ENCODE data around the gene FOXL3.
A peak's percentile ranks its signal among the peaks of the same experiment; 100 is the strongest.
"Not testable (repeated sequence)": the region's sequence is repeated elsewhere in the genome, so short reads cannot be mapped to it uniquely, and the experiment has no call there.

The FOXL3 gene

DNA sequence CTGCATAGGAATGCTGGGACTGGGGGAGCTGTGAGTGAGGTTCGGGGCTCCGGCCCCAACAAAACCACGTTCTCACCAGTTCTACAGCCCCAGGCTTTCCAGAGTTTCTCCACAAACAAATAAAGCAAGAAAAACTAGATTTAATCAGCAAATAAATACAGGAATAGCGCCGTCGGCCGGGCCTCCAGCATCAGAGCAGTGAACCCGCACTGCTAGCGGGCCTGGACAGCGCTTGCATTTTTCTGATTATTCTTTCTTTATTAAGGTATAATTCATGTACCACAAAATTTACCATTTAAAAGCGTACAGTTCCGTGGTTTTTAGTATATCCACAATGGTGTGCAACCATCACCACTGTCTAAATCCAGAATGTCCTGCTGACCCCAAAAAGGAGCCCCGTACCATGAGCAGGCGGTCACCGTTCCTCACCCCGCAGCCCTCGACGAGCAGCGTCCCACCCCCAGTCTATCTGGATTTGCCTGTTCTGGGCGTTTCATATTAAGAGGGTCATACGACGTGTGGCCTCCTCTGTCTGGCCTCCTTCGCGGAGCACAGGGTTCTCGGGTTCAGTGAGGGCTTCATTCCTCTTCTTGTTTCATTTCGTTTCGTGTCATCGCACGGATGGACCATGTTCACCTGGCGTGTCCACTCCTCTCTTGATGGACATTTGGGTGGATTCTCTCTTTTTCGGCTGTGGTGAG is 35.5 kb upstream of the FOXL3 start:
- DNase-seq, result no peak

DNA sequence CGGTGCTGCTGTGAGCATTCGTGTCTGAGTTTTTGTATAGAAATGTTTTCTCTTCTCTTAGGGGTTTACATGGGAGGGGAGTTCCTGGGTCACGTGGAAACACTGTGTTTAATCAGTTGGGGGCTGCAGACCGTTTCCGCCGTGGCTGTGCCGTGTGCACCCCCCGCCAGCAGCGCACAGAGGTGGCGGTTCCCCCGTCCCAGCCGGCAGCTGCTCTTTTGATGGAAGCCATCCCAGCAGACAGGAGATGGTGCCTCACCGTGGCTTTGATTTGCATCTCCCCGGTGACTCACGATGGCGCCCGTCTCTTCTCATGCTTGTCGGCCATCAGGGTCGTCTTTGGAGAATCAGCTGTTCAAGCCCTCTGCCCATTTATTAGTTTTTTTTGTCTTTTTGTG is 34.9 kb upstream of the FOXL3 start:
- no peak for DNase-seq

DNA sequence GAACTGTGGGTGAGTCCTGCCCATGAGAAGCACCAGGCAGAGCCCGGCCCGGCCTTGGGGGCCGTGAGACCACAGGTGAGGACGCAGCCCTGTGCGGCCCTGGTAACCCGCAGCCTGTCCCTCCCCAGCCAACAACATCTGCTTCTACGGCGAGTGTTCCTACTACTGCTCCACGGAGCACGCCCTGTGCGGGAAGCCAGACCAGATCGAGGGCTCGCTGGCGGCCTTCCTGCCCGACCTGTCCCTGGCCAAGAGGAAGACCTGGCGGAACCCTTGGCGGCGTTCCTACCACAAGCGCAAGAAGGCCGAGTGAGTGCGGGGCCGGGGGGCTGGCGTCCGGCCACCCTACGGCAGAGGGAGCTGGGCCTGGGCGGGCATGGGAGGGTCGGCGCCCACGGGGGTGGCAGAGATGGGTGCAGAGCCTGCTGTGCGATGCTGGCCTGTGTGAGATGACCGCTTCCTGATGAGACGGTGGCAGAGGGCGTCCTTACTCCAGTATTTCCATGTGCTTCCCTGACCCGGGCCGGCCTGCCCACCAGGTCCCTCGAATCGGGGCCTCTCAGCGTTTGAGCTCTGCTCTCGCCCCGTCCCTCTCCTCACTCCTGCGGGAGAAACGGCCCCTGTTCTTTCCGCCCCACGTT is 34.1 kb upstream of the FOXL3 start:
- no peak for DNase-seq

DNA sequence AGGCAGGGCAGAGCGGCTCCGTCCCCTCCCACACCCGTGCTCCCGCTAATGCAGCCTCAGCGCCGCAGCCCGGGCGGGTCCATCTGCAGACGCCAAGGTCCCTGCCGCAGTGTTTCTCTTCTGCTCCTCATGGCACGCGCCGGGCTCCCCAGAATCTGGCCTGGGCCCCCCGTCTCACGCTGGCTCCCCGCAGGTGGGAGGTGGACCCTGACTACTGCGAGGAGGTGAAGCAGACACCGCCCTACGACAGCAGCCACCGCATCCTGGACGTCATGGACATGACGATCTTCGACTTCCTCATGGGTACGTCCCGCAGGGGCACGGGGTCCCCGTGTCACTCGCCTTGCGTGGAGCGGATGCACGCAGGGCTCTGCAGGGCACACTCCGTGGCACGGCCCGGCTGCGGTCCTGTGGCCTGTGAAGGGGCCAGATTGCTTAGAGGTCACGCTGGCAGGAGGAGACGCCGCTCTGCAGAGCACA is 33.5 kb upstream of the FOXL3 start:
- no peak for DNase-seq

DNA sequence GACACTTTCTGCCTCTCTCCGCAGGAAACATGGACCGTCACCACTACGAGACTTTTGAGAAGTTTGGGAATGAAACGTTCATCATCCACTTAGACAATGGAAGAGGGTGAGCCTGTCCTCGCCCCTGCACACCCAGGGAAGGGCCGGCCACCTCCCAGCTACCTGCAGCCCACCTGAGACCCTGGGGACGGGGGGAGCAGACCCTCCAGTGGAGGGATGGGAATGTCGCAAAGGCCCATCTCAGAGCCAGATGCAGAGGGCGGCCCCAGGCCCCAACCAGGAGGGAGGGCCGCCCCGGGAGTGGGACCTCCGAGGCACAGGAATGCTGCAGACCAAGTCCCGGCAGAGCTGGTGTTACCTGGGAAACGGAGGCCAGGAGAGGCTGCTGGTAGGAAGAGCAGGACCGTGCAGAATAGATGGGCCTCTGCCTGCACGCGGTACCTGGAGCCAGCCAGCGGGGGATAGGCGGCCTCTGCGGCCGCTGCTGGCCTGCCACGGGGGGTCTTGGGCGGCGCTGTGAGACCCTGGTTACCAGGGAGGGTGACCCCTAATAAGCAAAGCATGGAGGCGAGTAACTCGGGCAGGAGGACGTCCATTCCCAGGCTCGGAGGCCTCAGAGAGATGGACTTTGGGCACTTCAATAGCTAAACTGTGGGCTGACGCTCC is 32.9 kb upstream of the FOXL3 start:
- no peak for DNase-seq

DNA sequence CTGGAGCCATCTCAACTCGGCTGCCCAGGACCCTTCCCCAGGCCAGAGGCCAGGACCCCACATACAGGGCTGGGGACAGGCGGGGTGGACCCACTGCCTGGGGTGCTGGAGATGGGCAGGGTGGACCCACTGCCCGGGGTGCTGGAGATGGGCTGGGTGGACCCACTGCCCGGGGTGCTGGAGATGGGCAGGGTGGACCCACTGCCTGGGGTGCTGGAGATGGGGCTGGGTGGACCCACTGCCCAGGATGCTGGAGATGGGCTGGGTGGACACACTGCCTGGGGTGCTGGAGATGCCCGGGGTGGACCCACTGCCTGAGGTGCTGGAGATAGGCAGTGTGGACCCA is 32.4 kb upstream of the FOXL3 start:
- no peak for DNase-seq

DNA sequence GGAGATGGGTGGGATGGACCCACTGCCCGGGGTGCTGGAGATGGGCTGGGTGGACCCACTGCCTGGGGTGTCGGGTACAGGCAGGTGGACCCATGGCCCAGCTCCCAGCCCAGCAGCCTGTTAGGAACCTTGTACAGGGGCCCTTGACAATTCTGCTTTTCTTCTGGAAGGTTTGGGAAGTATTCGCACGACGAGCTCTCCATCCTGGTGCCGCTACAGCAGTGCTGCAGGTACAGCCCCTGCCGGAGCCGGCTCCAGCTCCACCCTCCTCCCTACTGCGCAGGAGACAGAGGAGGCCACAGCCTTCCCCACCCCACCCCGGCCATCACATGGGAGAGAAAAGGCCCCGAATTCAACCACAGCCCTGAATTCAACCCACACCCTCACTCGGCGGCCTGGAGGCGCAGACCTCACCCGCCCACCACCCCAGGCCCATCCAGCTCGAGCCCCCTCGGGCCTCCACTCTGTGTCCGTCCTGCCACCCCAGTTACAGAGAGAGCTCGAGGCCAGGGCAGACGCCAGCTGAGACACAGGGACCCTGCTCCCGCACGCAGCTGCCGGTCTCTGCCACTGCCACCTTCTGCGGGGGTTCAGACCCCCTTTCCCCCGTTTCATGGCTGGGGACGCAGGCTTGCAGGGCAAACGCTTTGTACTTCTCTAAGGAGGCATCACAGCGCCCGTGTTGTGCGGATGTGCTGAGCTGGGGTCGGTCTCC is 31.3 kb upstream of the FOXL3 start:
- DNase-seq, result no peak

DNA sequence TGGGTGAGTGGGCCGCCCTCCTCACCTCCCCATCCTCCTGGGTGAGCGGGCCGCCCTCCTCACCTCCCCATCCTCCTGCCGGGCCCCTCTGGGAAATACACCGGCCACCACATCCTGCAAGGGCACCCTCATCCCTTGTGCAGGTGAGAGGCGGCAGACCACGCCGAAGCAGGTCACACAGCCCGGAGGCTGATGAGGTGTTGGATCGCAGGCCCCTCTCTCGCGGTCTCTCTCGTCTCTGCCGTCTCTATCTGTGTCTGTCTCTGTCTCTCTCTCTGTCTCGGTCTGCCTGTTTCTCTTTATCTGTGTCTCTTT is 30.8 kb upstream of the FOXL3 start:
- DNase-seq, result no peak

DNA sequence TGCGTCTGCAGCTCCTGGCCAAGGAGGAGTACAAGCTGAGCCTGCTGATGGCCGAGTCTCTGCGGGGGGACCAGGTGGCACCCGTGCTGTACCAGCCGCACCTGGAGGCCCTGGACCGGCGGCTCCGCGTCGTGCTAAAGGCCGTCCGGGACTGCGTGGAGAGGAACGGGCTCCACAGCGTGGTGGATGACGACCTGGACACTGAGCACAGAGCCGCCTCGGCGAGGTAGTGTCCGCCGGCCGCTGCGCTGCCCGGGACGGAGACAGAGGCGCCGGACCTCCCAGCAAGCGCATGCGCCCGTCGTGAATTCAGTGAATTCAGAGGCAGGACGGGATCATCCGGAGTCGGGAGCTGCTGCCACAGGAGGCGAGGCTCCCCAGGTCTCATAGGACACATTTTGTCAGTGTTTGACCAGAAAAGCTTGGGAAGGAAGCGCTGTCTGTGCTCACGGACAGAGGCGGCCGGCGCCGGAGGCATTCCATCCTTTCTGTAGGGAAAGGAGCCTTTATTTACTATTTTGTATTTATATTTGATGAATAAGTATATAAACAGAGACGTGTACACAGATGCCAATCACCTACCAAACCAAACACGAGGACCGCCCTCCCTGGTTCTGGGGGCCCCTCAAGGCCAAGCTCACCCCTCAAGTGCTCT is 30.1 kb upstream of the FOXL3 start:
- DNase-seq, result no peak

DNA sequence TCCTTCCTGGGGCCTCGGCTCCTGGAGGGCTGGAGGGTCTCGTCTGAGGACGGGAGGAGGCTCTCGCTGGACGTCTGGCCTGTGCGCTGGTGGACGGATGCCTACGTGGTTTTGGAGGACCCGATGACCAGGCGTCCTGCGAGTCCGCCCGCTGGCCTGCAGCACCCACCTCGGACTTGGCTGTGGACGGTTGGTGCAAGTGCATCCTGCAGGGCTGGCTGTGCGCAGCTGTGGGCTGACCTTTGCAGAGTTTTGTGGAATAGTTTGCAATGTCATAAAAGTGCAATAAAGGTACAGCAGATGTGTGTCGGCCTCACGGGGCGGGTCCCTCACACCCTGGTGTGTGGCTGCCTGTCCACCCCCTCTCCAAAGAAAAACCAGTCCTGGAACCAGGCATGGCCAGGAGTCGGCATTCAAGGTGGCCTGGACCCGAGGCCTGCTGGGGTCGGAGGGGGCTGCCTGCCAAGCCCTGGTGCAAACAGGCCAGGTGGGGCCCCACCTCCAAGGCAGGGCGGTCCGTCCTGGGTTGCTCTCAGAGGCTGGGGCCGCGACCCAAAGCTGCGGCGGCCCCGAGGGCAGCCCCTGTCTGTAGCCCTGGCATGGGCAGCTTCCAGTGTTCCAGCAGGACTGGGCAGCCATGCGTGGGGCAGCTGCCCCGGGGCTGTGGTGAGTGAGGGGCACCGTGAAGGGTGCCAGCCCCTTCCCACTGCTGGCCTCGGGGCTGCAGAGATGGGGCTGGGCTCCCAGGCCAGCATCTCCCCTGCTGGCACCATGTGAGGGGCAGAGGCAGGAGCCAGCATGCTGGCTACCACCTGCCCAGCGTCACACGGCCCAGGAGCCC is 29.3 kb upstream of the FOXL3 start:
- DNase-seq, result no peak

DNA sequence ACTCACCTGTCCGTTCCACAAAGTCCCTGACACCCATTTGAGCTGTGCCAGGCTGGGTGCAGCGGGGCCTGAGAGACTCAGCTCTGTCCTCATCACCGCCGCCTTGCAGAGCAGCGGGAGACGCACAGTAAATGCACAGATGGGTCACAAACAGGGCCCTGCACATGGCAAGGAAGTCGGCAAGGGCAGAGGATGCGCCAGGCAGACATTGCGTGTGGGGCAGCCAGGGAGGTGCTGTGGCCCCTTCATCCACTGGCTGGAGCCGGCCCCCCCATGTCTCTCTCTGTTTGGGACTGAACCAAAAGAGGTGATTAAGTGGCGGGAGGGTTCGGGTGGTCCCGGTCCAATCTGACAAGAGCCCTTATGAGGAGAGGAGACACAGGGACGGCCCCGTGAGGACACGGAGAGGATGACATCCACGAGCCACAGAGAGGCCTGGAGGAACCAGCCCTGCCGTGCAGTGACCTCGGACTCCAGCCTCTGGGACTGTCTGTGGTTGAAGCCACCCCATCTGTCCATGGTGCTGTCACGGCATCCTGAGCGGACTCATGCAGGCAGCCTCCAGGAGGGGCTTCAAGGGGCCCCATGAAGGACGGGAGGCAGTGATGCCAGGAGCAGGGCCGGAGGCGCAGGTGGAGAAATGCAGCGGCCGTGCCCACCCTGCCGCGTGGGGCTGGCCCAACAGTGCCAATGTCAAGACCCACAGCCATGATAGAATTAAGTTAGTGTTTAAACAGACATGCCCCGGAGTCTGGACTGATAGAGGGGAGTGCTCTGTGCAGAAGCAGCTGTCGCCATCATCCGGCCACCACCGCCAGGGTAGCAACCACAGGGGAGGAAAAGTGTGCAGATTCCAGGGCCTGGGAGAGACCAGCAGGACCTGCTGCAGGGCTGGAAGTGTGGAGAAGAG is 28.4 kb upstream of the FOXL3 start:
- no peak for DNase-seq

DNA sequence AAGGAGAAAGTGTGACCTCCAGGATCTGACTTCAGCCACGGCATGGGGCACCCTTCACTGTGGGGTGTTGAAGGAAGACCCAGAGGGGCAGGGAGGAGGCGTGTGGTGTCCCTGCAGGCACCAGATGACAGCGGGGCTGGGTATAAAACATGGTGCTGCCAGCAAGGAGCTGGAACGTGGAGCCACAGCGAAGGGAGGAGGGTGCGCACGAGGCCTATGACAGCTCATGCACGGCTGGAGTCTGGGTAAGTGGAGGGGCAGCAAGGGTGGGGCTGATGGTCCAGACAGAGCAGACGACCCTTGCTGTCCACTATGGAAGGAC is 27.8 kb upstream of the FOXL3 start:
- no peak for DNase-seq

DNA sequence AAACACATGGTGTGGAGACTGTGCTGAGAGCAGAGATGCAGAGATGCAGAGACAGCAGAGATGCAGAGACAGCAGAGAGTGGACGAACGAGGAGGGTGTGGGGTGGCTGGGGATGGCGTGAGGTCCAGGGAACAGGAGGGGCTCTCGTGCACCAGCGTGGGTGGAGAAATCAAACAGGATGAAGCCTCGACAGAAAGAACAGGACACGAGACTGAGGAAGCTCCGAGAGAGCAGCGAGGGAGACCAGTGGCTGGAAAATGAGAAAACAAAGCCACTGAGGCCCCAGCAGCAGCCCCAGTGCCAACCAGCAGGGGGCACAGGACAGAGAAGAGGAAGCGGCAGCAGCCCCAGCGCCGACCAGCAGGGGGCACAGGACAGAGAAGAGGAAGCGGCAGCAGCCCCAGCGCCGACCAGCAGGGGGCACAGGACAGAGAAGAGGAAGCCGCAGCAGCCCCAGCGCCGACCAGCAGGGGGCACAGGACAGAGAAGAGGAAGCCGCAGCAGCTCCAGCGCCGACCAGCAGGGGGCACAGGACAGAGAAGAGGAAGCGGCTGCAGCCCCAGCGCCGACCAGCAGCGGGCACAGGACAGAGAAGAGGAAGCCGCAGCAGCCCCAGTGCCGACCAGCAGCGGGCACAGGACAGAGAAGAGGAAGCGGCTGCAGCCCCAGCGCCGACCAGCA is 27.2 kb upstream of the FOXL3 start:
- not testable (repeated sequence) for DNase-seq

DNA sequence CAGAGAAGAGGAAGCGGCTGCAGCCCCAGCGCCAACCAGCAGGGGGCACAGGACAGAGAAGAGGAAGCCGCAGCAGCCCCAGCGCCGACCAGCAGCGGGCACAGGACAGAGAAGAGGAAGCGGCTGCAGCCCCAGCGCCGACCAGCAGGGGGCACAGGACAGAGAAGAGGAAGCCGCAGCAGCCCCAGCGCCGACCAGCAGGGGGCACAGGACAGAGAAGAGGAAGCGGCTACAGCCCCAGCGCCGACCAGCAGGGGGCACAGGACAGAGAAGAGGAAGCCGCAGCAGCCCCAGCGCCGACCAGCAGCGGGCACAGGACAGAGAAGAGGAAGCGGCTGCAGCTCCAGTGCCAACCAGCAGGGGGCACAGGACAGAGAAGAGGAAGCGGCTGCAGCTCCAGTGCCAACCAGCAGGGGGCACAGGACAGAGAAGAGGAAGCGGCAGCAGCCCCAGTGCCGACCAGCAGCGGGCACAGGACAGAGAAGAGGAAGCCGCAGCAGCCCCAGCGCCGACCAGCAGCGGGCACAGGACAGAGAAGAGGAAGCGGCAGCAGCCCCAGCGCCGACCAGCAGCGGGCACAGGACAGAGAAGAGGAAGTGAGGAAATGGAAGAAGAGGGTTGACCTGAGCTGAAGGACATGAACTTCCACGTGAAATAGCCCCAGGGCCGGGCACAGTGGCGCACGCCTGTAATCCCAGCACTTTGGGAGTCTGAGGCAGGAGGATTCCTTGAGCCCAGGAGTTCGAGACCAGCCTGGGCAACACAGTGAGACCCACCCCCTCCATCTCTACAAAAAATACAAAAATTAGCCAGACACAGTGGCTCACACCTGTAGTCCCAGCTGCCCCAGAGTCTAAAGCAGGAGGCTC is 26.3 kb upstream of the FOXL3 start:
- peak in 2 of 51 donors; percentile 13 to 25 for DNase-seq

DNA sequence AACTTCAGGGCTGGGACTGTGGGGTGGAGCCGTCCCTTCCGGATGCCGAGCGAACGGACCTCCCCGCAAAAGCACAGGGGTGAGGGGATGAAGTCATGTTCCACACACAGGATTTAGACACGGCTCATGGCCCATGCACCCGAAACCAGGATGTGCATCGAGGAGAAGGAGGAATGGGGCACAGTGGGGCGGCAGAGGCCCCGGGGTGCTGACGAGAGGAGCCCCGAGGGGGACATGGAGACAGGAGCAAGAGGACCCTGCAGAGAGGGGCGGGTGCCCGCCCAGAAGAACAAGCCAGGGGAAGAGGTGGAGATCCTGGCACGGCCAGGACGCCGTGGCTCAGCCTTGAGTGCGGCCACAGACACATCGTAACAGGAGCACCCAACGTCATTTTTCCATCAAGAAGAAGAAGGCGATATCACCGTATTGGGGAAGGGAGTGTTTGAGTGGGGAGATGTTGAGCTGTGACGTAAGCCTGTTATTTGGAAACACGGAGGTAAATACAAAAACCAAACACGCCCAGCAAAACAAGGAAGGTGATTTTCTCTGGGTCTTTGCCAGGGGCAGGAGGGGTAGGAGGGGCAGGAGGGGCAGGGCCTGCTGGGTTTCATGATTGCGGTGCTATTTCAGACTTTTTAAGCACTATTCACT is 25.3 kb upstream of the FOXL3 start:
- DNase-seq, result no peak

DNA sequence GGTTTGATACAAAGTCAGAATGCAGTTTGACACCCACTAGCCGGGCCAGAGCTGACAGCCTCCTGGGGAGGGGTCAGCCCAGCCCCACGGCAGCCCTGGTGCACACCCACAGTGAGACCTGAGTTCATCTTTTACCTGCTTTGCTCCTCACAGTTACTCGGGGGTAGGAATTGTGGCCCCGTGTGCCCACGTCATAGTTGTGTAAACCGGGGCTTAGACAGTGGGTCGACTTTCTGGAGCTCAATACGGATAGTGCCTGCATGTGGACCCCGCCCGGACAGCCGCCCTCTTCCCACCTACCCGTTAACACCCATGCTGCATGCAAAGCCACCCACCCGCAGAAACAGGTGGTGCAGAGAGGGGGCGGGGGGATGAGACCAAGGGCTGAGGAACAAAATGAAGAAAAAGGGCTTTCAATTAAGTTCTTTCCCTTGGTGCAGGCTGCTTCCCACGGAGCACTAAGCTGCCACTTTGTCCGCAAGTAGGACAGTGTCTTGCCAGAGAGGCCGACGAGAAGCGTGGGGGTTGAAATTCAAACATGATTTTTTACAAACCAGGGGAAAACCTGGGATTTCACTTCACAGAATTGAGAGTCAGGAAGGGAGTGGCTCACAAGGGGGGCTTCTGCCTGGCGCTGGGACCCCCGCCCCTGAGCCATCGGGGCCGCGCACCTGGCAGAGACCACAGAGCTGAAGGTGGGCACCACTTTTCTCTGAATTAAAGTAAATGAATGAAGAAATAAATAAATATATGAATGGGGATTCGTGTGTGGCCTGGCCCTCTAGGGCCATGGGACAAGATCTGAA is 24.6 kb upstream of the FOXL3 start:
- DNase-seq, result no peak

Data from hypothalamus (tissue), 51 donors.